Neural cell (in vitro differentiated cells): ENCODE measurements around the gene WDR33. TPM values are rescaled to one million over a fixed set of nuclear protein-coding genes. Genes with fewer than 3 reads are reported as not detected.

Experiments used
- H2AFZ ChIP-seq: fragments of 200-600, 300-800 bp; sonication (generic), shearing (Covaris generic); 2 replicates; pipeline ENCODE4 v1.6.0; 2014; ENCODE audit warnings: low read depth, mild to moderate bottlenecking, antibody characterized with exemption, low read length, moderate library complexity
- H3F3A ChIP-seq: fragments of 200-600 bp; shearing (Covaris generic); 2 replicates; pipeline ENCODE4 v1.6.1; 2016; ENCODE audit warnings: mild to moderate bottlenecking, moderate library complexity, mixed read lengths, antibody characterized with exemption, low read length; ENCODE audit not compliant: insufficient read depth, poor library complexity, severe bottlenecking
- H3K27ac ChIP-seq: fragments of 200-600, 300-800 bp; sonication (generic), shearing (Covaris generic); 2 replicates; pipeline ENCODE4 v1.5.1; 2014; ENCODE audit warnings: mild to moderate bottlenecking, low read length, moderate library complexity
- H3K27me3 ChIP-seq: fragments of 300-800, 200-600 bp; sonication (generic), shearing (Covaris generic); 2 replicates; pipeline ENCODE4 v1.6.0; 2014; ENCODE audit warnings: mild to moderate bottlenecking, low read depth, low read length, moderate library complexity; ENCODE audit not compliant: insufficient read depth
- H3K36me3 ChIP-seq: fragments of 300-800, 200-600 bp; sonication (generic), shearing (Covaris generic); 2 replicates; pipeline ENCODE4 v1.5.1; 2014; ENCODE audit warnings: mild to moderate bottlenecking, antibody characterized with exemption, low read length, moderate library complexity; ENCODE audit not compliant: insufficient read depth
- H3K4me2 ChIP-seq: fragments of 300-800, 200-600 bp; sonication (generic), shearing (Covaris generic); 2 replicates; pipeline ENCODE4 v1.6.0; 2014; ENCODE audit warnings: mild to moderate bottlenecking, low read length
- H3K4me3 ChIP-seq: fragments of 300-800, 200-600 bp; sonication (generic), shearing (Covaris generic); 2 replicates; pipeline ENCODE4 v1.5.1; 2014; ENCODE audit warnings: mild to moderate bottlenecking, low read length, moderate library complexity
- H3K79me2 ChIP-seq: fragments of 200-600 bp; shearing (Covaris generic); replicated peaks from 2 replicates; pipeline ENCODE4 v1.6.0; 2014; ENCODE audit warnings: mild to moderate bottlenecking, low read length, moderate library complexity; ENCODE audit not compliant: insufficient read depth
- H3K9ac ChIP-seq: fragments of 300-800, 200-600 bp; sonication (generic), shearing (Covaris generic); 2 replicates; pipeline ENCODE4 v1.6.1; 2016; ENCODE audit warnings: mild to moderate bottlenecking, low read length, mixed read lengths
- H3K9me2 ChIP-seq: fragments of 200-600 bp; shearing (Covaris generic); 2 replicates; pipeline ENCODE4 v1.6.1; 2016; ENCODE audit warnings: mild to moderate bottlenecking, low read length, mixed read lengths; ENCODE audit not compliant: insufficient read depth
- H3K9me3 ChIP-seq: fragments of 200-600, 300-800 bp; sonication (generic), shearing (Covaris generic); 2 replicates; pipeline ENCODE4 v1.6.1; 2016; ENCODE audit warnings: mild to moderate bottlenecking, mixed run types, low read length, moderate library complexity, mixed read lengths
- H4K20me1 ChIP-seq: fragments of 200-600 bp; shearing (Covaris generic); 2 replicates; pipeline ENCODE4 v1.6.1; 2016; ENCODE audit warnings: mild to moderate bottlenecking, mixed run types; ENCODE audit not compliant: insufficient read depth
- EP300 ChIP-seq: fragments of 450-650 bp; conservative IDR thresholded peaks from 2 replicates; pipeline ENCODE4 v1.6.1; 2014; ENCODE audit warnings: antibody characterized with exemption, mild to moderate bottlenecking, moderate library complexity; ENCODE audit not compliant: poor library complexity, severe bottlenecking
- EZH2 ChIP-seq: fragments of 200-600, 300-800 bp; shearing (Covaris generic), sonication (generic); IDR thresholded peaks from 2 replicates; pipeline ENCODE4 v1.6.1; 2014; ENCODE audit warnings: antibody characterized with exemption, low read length, borderline replicate concordance, mild to moderate bottlenecking; ENCODE audit not compliant: insufficient read depth, poor library complexity, severe bottlenecking
- MXI1 ChIP-seq: fragments of 450-650 bp; conservative IDR thresholded peaks from 2 replicates; pipeline ENCODE4 v1.6.1; 2014; ENCODE audit warnings: antibody characterized with exemption, mild to moderate bottlenecking; ENCODE audit not compliant: poor library complexity, severe bottlenecking
- POLR2AphosphoS5 ChIP-seq: IDR thresholded peaks from 2 replicates; pipeline ENCODE4 v1.6.1; 2012
- RAD21 ChIP-seq: fragments of 450-650 bp; conservative IDR thresholded peaks from 2 replicates; pipeline ENCODE4 v1.6.1; 2014; ENCODE audit warnings: antibody characterized with exemption, mild to moderate bottlenecking, moderate library complexity
- REST ChIP-seq: IDR thresholded peaks from 2 replicates; pipeline ENCODE4 v1.6.1; 2012; ENCODE audit warnings: borderline replicate concordance
- SMC3 ChIP-seq: fragments of 450-650 bp; conservative IDR thresholded peaks from 2 replicates; pipeline ENCODE4 v1.6.1; 2014; ENCODE audit warnings: antibody characterized with exemption, mild to moderate bottlenecking, moderate library complexity; ENCODE audit not compliant: poor library complexity
- TAF1 ChIP-seq: IDR thresholded peaks from 2 replicates; pipeline ENCODE4 v1.6.1; 2012; ENCODE audit warnings: low read depth
- polyA plus RNA-seq: library from polyadenylated mRNA; depleted of rRNA; stranded (reverse); fragments of >200 nt; gene quantifications from 2 replicates; pipeline ENCODE4 v1.2.3, GENCODE V29; 2014
- TF ChIP-seq, protein P1 (sequence below): fragments of 450-650 bp; IDR thresholded peaks from 2 replicates; pipeline ENCODE4 v1.5.1; 2014; ENCODE audit warnings: antibody characterized with exemption, mild to moderate bottlenecking, moderate library complexity; ENCODE audit not compliant: poor library complexity, severe bottlenecking

WDR33 gene
- polyA plus RNA-seq, 1 donor from 2014 or later, result 58.7 TPM

DNA sequence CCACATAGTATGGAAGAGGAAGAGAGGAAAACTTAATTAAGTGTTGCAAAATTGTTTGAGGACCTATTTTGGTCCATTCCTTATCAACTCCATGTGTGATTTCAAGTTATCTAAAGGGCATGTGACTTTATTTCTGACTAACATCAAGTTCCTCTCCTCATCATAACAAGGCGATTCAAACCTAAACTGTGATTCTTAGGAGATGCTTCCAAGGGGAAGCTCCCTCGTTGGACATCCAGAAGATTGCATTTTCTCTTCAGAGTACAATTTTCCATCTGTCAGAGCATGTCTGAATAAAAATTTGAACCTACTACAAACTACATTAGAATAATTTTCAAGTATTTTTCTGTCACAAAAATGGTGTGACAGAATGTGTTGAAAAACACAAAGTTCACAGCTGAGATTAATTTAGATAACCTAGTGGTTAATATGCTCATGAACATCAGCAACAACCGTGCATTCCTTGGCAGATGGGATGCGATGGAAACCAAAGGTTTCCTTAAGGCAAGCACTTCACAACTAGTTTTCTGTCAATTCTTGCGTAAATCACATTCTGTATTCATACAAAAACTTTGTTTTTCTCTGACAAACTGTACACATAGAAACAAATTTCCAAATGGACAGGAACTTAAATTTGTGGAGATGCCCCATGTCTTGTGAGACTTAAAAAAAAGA lies 105.4 kb downstream of the WDR33 start (continued):
- TF ChIP-seq MXI1, result no peak

- H3K27ac ChIP-seq, result no peak overlapping the region
- no peaks in the 10 kb centered on the region for H3K9me2 ChIP-seq
- peak overlapping the region; percentile 85 for H3K4me3 ChIP-seq
- TF ChIP-seq SMC3, result no peak
- TF ChIP-seq MXI1, result no peak
- no peak for TF ChIP-seq RAD21
- no peak for TF ChIP-seq EP300
- TF ChIP-seq REST, result no peak
- no peak for TF ChIP-seq EZH2
- TF ChIP-seq TAF1, result no peak
- no peak for TF ChIP-seq POLR2AphosphoS5
- TF ChIP-seq, protein P1, sequence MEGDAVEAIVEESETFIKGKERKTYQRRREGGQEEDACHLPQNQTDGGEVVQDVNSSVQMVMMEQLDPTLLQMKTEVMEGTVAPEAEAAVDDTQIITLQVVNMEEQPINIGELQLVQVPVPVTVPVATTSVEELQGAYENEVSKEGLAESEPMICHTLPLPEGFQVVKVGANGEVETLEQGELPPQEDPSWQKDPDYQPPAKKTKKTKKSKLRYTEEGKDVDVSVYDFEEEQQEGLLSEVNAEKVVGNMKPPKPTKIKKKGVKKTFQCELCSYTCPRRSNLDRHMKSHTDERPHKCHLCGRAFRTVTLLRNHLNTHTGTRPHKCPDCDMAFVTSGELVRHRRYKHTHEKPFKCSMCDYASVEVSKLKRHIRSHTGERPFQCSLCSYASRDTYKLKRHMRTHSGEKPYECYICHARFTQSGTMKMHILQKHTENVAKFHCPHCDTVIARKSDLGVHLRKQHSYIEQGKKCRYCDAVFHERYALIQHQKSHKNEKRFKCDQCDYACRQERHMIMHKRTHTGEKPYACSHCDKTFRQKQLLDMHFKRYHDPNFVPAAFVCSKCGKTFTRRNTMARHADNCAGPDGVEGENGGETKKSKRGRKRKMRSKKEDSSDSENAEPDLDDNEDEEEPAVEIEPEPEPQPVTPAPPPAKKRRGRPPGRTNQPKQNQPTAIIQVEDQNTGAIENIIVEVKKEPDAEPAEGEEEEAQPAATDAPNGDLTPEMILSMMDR, result no peak
- peaks cover 20% of the 10 kb centered on the region for H3K79me2 ChIP-seq
- H3K36me3 ChIP-seq, result peaks cover 11% of the 10 kb centered on the region
- peaks cover 10% of the 10 kb centered on the region for H3F3A ChIP-seq
- H3K9ac ChIP-seq, result no peak overlapping the region
- H3K4me2 ChIP-seq, result peak overlapping the region; percentile 82
- no peaks in the 10 kb centered on the region for H3K27me3 ChIP-seq
- H4K20me1 ChIP-seq, result no peaks in the 10 kb centered on the region
- H3K9me3 ChIP-seq, result no peaks in the 10 kb centered on the region
- no peak overlapping the region for H2AFZ ChIP-seq
Observed at GRCh38 chr2:127704641-127705390, 106.2 kb downstream of the WDR33 start.

GRCh38 chr2:127703282-127703681 lies 107.7 kb downstream of the WDR33 start:
- TF ChIP-seq TAF1, result no peak
- no peak for TF ChIP-seq EZH2
- no peak for TF ChIP-seq EP300
- TF ChIP-seq MXI1, result no peak
- no peak for TF ChIP-seq REST
- no peak for TF ChIP-seq POLR2AphosphoS5
- TF ChIP-seq SMC3, result no peak
- TF ChIP-seq RAD21, result no peak
- TF ChIP-seq, protein P1, result no peak

More at GRCh38 chr2:127703282-127703681, 107.7 kb downstream of the WDR33 start:
- Histone ChIP-seq H3K4me2 (peak overlapping the region; percentile 82), H3K27me3 (no peaks in the 10 kb centered on the region), H4K20me1 (no peaks in the 10 kb centered on the region), H3K9ac (no peak overlapping the region), H3K27ac (no peak overlapping the region), H2AFZ (no peak overlapping the region), H3K9me2 (no peaks in the 10 kb centered on the region), H3K36me3 (peaks cover 7% of the 10 kb centered on the region), H3K9me3 (no peaks in the 10 kb centered on the region), H3K4me3 (peak overlapping the region; percentile 85), H3F3A (peaks cover 10% of the 10 kb centered on the region), H3K79me2 (peaks cover 20% of the 10 kb centered on the region)
